Esophagus muscularis mucosa (tissue), 4 donors: Measurements from ENCODE around the gene PRSS3. TPM values are rescaled to one million over a fixed set of nuclear protein-coding genes. Genes with fewer than 3 reads are reported as not detected.
"Not testable (repeated sequence)": the region's sequence is repeated elsewhere in the genome, so short reads cannot be mapped to it uniquely, and the experiment has no call there.

Experiments used
- DNase-seq: peaks from one replicate; pipeline ENCODE4 v3.0.0-alpha.2; 2017; ENCODE audit errors: extremely low spot score
- H3K27ac ChIP-seq, 4 donors: fragments of 200-600 bp; sonication (generic); replicated peaks in 1 of 4; 1 replicate in 3 of 4; 2 replicates in 1 of 4; pipeline ENCODE4 v1.5.1; 2016 to 2019; ENCODE audit warnings: mild to moderate bottlenecking in 1 of 4
- H3K27me3 ChIP-seq, 4 donors: fragments of 200-600 bp; sonication (generic); one replicate each; pipeline versions ENCODE4 v1.5.1 to v1.6.0; 2016 to 2019
- H3K36me3 ChIP-seq, 4 donors: fragments of 200-600 bp; sonication (generic); one replicate each; pipeline ENCODE4 v1.5.1; 2016 to 2019
- H3K4me1 ChIP-seq, 4 donors: fragments of 200-600 bp; sonication (generic); one replicate each; pipeline ENCODE4 v1.5.1; 2016 to 2019
- H3K4me3 ChIP-seq, 4 donors: fragments of 200-600 bp; sonication (generic); 1 replicate in 2 of 4; 2 replicates in 2 of 4; pipeline ENCODE4 v1.5.1; 2016 to 2019; ENCODE audit warnings: mild to moderate bottlenecking in 4 of 4, moderate library complexity in 1 of 4
- H3K9me3 ChIP-seq, 4 donors: fragments of 200-600 bp; sonication (generic); 1 replicate in 3 of 4; 2 replicates in 1 of 4; pipeline ENCODE4 v1.5.1; 2016 to 2019
- EP300 ChIP-seq: sonication (generic); formaldehyde crosslinking; IDR thresholded peaks from one replicate; pipeline ENCODE4 v1.6.1; 2017; ENCODE audit warnings: antibody characterized with exemption
- POLR2A ChIP-seq: fragments of 450-650 bp; IDR thresholded peaks from one replicate; pipeline ENCODE4 v1.6.1; 2017; ENCODE audit warnings: antibody characterized with exemption, moderate library complexity, mild to moderate bottlenecking, low read depth
- POLR2AphosphoS5 ChIP-seq, 2 donors: sonication (generic); formaldehyde crosslinking; IDR thresholded peaks; one replicate each; pipeline ENCODE4 v1.6.1; 2017; ENCODE audit warnings: antibody characterized with exemption in 2 of 2
- WGBS: methylation state at CpG from one replicate; pipeline ENCODE4 v1.1.5; 2018; 5-methylcytosine and 5-hydroxymethylcytosine counted together
- intact Hi-C: fragments of 100-400 bp; cut with DNase I; formaldehyde crosslinking; loops from one replicate; pipeline ENCODE4 v1.15.1; 2023
- total RNA-seq, 4 donors: library from RNA; depleted of rRNA; stranded (reverse); fragments of >200 nt; gene quantifications; one replicate each; pipeline versions ENCODE4 v1.1.0 to v1.2.1, GENCODE V29; 2016
- TF ChIP-seq, protein P1 (sequence below), 3 experiments: fragments of 200-600 bp in 2 of 3; fragments of 450-650 bp in 1 of 3; sonication (generic) in 2 of 3; IDR thresholded peaks; one replicate each; pipeline ENCODE4 v1.5.1; 2017 to 2019; ENCODE audit warnings: antibody characterized with exemption in 3 of 3, mild to moderate bottlenecking in 2 of 3, moderate library complexity in 1 of 3

PRSS3 gene
- total RNA-seq, 4 donors from 2014 or later: 0.99 to 1.4 TPM; not detected in 2

DNA sequence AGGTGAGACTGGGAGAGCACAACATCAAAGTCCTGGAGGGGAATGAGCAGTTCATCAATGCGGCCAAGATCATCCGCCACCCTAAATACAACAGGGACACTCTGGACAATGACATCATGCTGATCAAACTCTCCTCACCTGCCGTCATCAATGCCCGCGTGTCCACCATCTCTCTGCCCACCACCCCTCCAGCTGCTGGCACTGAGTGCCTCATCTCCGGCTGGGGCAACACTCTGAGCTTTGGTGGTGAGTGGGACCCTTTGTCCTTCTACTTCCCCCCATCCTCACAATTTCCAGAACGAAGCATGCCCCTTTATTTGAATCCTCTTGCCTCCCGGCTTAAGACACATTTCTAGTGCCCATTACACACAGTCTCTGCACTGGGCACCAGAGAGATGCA is 2.5 kb downstream of the PRSS3 start:
- intact Hi-C loops: no loop called here
- H3K27ac ChIP-seq: no peak overlapping the region
- WGBS: 96% methylated on average over 6 of the region's 8 CpGs
- H3K4me3 ChIP-seq: no peak overlapping the region
- TF ChIP-seq, protein P1, sequence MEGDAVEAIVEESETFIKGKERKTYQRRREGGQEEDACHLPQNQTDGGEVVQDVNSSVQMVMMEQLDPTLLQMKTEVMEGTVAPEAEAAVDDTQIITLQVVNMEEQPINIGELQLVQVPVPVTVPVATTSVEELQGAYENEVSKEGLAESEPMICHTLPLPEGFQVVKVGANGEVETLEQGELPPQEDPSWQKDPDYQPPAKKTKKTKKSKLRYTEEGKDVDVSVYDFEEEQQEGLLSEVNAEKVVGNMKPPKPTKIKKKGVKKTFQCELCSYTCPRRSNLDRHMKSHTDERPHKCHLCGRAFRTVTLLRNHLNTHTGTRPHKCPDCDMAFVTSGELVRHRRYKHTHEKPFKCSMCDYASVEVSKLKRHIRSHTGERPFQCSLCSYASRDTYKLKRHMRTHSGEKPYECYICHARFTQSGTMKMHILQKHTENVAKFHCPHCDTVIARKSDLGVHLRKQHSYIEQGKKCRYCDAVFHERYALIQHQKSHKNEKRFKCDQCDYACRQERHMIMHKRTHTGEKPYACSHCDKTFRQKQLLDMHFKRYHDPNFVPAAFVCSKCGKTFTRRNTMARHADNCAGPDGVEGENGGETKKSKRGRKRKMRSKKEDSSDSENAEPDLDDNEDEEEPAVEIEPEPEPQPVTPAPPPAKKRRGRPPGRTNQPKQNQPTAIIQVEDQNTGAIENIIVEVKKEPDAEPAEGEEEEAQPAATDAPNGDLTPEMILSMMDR (IDR thresholded peaks at IDR 0.05): no peak
- TF ChIP-seq POLR2AphosphoS5 (IDR thresholded peaks at IDR 0.05) (no peak), POLR2A (no peak), EP300 (no peak)
- H3K9me3 ChIP-seq: no peaks in the 10 kb centered on the region
- no peak for DNase-seq
- H3K36me3 ChIP-seq: no peaks in the 10 kb centered on the region
- no peaks in the 10 kb centered on the region for H3K4me1 ChIP-seq
- peaks cover 0 to 32% (median 0%) of the 10 kb centered on the region in 4 donors for H3K27me3 ChIP-seq

DNA sequence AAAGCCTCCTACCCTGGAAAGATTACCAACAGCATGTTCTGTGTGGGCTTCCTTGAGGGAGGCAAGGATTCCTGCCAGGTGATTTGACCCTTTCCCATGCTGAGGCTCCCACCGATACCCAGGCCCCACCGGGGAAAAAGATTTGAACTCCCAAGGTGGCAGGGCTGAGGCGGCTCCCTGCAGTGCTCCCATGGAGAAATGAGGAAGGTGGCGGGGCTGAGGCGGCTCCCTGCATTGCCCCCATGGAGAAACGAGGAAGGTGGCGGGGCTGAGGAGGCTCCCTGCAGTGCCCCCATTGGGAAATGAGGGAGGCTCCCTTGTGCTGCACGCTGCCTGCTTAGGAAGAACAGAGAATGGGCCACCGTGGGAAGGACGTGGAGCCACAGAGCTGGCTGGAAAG is 3.2 kb downstream of the PRSS3 start:
- Histone ChIP-seq H3K36me3 (no peaks in the 10 kb centered on the region), H3K27ac (no peak overlapping the region), H3K4me3 (no peak overlapping the region), H3K4me1 (no peaks in the 10 kb centered on the region), H3K9me3 (no peaks in the 10 kb centered on the region), H3K27me3 (peaks cover 0 to 32% (median 0%) of the 10 kb centered on the region in 4 donors)
- intact Hi-C loops: no loop called here
- TF ChIP-seq POLR2AphosphoS5 (IDR thresholded peaks at IDR 0.05): no peak
- no peak for TF ChIP-seq EP300
- TF ChIP-seq POLR2A: no peak
- TF ChIP-seq, protein P1 (IDR thresholded peaks at IDR 0.05): no peak
- DNase-seq: no peak
- WGBS: 85% methylated on average over 9 of the region's 10 CpGs

DNA sequence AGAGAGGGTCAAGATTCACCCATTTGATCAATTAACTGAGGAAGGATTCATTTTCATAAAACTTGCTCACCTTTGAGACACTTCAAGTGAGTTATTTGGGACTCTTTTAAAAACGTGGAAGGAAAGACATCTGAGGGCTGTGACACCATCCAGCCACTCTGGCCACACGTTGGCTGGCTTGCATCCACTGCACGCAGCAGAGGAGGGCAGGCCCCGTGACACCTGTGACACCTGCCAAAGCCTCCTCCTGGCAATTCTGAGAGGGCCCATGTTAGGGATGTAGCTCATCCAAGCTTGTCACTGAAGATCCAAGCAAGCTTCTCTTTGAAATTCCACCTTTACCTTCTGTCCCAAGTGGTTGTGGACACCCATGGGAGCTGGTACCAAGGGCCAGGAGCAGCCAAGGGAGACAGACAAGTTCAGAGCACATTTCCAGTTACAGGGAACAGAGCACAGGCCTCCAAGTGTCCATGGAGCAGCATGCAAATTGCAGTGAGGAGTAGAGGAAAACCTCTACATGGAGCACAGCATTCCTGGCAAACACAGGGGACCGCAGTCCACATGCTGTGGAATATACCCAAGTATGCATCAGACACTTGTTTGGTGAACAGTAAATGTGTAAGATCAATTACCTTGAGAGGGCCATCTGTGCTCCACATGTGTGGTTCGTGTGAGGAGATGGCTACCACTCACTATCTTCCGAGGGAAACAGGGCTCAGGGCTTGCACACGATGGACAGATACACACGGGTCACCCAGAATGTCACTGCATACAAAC is 4.8 kb downstream of the PRSS3 start:
- DNase-seq: no peak
- H3K36me3 ChIP-seq: no peaks in the 10 kb centered on the region
- no peaks in the 10 kb centered on the region for H3K4me1 ChIP-seq
- no peak for TF ChIP-seq POLR2AphosphoS5 (IDR thresholded peaks at IDR 0.05)
- TF ChIP-seq POLR2A: no peak
- TF ChIP-seq, protein P1 (IDR thresholded peaks at IDR 0.05): no peak
- TF ChIP-seq EP300: no peak
- no peak overlapping the region for H3K4me3 ChIP-seq
- 61% methylated on average over 9 of the region's 9 CpGs for WGBS
- H3K27ac ChIP-seq: no peak overlapping the region
- no peaks in the 10 kb centered on the region for H3K9me3 ChIP-seq
- H3K27me3 ChIP-seq: peaks cover 0 to 31% (median 0%) of the 10 kb centered on the region in 4 donors
- intact Hi-C loops: no loop called here

DNA sequence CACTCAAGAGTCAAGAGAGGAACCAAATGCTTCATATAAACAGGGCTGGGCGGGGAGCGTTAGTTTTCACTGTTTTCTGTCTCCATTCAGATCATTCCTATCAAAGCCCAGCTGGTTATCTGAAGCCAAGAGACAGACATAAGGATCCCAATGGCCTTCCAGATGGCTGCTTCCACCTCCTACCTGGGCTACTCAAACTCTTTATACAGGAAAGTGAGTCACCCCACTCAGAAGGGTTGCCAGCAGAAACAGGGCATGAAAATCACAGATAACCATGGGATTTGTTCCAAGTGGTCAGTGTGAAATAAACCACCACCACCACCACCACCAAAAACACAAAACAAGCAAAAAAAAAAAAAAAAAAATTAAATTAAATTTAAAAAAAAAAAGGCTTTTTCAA is 5.5 kb downstream of the PRSS3 start:
- peaks cover 0 to 24% (median 0%) of the 10 kb centered on the region in 4 donors for H3K27me3 ChIP-seq
- no peak overlapping the region for H3K27ac ChIP-seq
- intact Hi-C loops: no loop called here
- WGBS: 59% methylated on average over 2 of the region's 2 CpGs
- no peaks in the 10 kb centered on the region for H3K36me3 ChIP-seq
- no peak for TF ChIP-seq POLR2A
- TF ChIP-seq EP300: no peak
- TF ChIP-seq, protein P1 (IDR thresholded peaks at IDR 0.05): no peak
- no peak for TF ChIP-seq POLR2AphosphoS5 (IDR thresholded peaks at IDR 0.05)
- H3K9me3 ChIP-seq: no peaks in the 10 kb centered on the region
- H3K4me1 ChIP-seq: no peaks in the 10 kb centered on the region
- DNase-seq: no peak
- H3K4me3 ChIP-seq: no peak overlapping the region

DNA sequence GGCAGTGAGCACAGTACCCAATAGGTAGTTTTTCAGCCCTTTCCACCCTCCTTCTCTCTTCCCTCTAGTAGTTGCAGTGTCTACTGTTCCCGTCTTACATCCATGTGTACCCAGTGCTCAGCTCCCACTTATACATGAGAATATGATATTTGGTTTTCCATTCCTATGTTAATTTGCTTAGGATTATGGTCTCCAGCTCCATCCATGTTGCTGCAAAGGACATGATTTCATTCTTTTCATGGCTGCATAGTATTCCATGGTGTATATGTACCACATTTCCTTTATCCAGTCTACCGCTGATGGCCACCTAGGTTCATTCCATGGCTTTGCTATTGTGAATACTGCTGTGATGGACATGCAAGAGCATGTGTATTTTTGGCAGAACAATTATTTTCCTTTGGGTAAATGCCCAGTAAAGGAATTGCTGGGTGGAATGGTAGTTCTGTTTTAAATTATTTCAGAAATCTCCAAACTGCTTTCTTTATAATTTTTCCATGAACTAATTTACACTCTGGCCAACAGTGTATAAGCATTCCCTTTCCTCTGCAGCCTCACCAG is 6.7 kb downstream of the PRSS3 start:
- DNase-seq, H3K9me3 ChIP-seq, H3K36me3 ChIP-seq, H3K27ac ChIP-seq, intact Hi-C loops, H3K4me1 ChIP-seq, H3K4me3 ChIP-seq: not testable (repeated sequence)
- WGBS: 98% methylated on average over 2 of the region's 2 CpGs
- peaks cover 0 to 14% (median 0%) of the 10 kb centered on the region in 4 donors for H3K27me3 ChIP-seq

DNA sequence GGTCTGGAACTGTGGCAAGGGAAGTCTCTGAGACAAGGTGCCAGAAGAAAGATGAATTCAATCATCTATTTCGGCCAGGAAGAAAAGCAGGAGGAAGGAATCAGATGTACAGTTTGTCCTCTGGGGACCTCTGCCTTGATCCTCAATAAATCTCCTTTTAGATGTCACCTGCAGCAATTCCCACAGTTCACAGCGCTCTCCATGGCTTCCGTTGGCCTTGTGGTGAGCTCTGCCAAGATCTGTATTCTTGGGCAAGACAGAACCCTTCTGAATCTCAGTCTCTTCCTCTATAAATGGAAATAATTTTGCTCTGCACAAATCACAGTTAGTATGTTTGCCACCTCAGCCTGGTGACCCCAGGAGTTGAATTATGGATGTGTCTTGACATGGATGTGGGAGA is 8.8 kb downstream of the PRSS3 start:
- H3K27ac ChIP-seq, H3K27me3 ChIP-seq, H3K9me3 ChIP-seq, H3K36me3 ChIP-seq, intact Hi-C loops, H3K4me1 ChIP-seq, H3K4me3 ChIP-seq, DNase-seq: not testable (repeated sequence)
- WGBS: 89% methylated on average over 3 of the region's 3 CpGs

DNA sequence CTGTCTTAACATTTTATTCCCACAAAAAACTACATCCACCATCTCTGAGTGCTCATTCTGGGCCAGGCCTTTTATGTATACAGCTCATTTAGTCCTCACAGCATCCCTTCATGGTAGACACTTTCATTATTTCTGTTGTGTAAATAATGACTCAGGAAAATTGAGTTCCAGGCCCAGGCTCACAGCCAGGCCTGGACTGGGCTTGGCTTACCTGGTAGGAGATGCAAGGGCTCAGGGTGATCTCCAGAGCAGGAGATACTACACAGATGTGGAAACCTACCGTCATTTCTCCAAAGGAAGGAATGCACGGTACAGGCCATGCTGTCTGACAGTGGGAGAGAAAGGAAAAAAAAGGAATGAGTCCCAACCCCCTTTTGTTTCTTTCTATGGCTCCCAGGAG is 11.8 kb downstream of the PRSS3 start:
- 53% methylated on average over 2 of the region's 2 CpGs for WGBS
- H3K9me3 ChIP-seq, H3K27ac ChIP-seq, H3K4me1 ChIP-seq, DNase-seq, H3K4me3 ChIP-seq, H3K36me3 ChIP-seq, H3K27me3 ChIP-seq, intact Hi-C loops: not testable (repeated sequence)

DNA sequence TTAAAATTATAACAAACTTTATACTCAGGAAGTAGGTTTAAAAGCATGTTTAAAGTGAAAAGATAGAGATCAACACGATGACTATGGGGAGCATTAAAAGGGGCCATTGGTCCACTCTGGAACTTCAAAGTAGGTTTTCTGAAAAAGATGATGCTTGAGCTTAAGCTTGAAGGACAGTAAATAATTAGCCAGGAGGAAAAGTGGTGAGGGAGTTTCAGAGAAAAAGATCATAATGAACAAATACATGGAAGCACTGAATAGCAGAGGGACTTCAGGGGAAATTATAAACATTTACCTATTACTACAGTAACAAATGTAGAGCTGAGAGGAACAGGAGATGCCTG is 13.6 kb downstream of the PRSS3 start:
- 67% methylated on average over 1 of the region's 1 CpG for WGBS
- H3K9me3 ChIP-seq, H3K27ac ChIP-seq, H3K4me3 ChIP-seq, H3K27me3 ChIP-seq, H3K36me3 ChIP-seq, intact Hi-C loops, DNase-seq: not testable (repeated sequence)
- peaks cover 2 to 16% (median 13%) of the 10 kb centered on the region in 4 donors for H3K4me1 ChIP-seq
